Mammary epithelial cell (primary cell): ENCODE measurements around the gene HCN1.

Experiments used
- EZH2 ChIP-seq: IDR thresholded peaks from 2 replicates; pipeline ENCODE4 v1.6.1; 2012; ENCODE audit warnings: low read length, inconsistent platforms, borderline replicate concordance
- TF ChIP-seq, protein P1 (sequence below), 2 donors: IDR thresholded peaks in 1 of 2; conservative IDR thresholded peaks in 1 of 2; 2 replicates each; pipeline ENCODE4 v1.5.1; 2011 to 2012; ENCODE audit warnings: inconsistent platforms in 2 of 2, low read length in 2 of 2, mild to moderate bottlenecking in 2 of 2, control low read depth in 1 of 2, low read depth in 1 of 2; ENCODE audit not compliant: insufficient read depth in 1 of 2; ENCODE audit errors: extremely low read depth in 1 of 2

GRCh38 chr5:45725537-45725936, 29.4 kb upstream of the HCN1 start:
- TF ChIP-seq, protein P1, sequence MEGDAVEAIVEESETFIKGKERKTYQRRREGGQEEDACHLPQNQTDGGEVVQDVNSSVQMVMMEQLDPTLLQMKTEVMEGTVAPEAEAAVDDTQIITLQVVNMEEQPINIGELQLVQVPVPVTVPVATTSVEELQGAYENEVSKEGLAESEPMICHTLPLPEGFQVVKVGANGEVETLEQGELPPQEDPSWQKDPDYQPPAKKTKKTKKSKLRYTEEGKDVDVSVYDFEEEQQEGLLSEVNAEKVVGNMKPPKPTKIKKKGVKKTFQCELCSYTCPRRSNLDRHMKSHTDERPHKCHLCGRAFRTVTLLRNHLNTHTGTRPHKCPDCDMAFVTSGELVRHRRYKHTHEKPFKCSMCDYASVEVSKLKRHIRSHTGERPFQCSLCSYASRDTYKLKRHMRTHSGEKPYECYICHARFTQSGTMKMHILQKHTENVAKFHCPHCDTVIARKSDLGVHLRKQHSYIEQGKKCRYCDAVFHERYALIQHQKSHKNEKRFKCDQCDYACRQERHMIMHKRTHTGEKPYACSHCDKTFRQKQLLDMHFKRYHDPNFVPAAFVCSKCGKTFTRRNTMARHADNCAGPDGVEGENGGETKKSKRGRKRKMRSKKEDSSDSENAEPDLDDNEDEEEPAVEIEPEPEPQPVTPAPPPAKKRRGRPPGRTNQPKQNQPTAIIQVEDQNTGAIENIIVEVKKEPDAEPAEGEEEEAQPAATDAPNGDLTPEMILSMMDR (conservative IDR thresholded peaks at IDR 0.05 in 1 of 2, IDR thresholded peaks at IDR 0.05 in 1 of 2; ENCODE audit: extremely low read depth in 1 of 2, insufficient read depth in 1 of 2, low read depth in 1 of 2, low read length in 2 of 2), result no peak
- TF ChIP-seq EZH2, result no peak
